ENCODE data around the gene LMNA. TPM values are rescaled to one million over a fixed set of nuclear protein-coding genes. Genes with fewer than 3 reads are reported as not detected.
"Not testable (repeated sequence)": the region's sequence is repeated elsewhere in the genome, so short reads cannot be mapped to it uniquely, and the experiment has no call there.

Gene LMNA
- total RNA-seq, 1 donor from 2014 or later: 236 TPM

GRCh38 chr1:156167536-156167935, 53.0 kb downstream of the LMNA start:
- no peak overlapping the region for H3K4me3 ChIP-seq
- intact Hi-C loops (cut with micrococcal nuclease): no loop called here

GRCh38 chr1:156172696-156173470, 58.4 kb downstream of the LMNA start:
- no peak for TF ChIP-seq CTCF (IDR thresholded peaks at IDR 0.05; ENCODE audit: borderline replicate concordance)
- DNase-seq: no peak
- intact Hi-C loops (cut with micrococcal nuclease): no loop called here
- Histone ChIP-seq H3K4me1 (no peaks in the 10 kb centered on the region), H3K4me3 (no peak overlapping the region), H3K27ac (replicated peaks) (no peak overlapping the region), H3K9me3 (replicated peaks) (no peaks in the 10 kb centered on the region), H3K36me3 (no peaks in the 10 kb centered on the region), H3K27me3 (ENCODE audit: low read depth) (no peaks in the 10 kb centered on the region)

More at GRCh38 chr1:156167536-156167935, 53.0 kb downstream of the LMNA start:
- no peaks in the 10 kb centered on the region for H3K36me3 ChIP-seq
- H3K27ac ChIP-seq (replicated peaks): no peak overlapping the region
- H3K27me3 ChIP-seq (ENCODE audit: low read depth): no peaks in the 10 kb centered on the region
- no peaks in the 10 kb centered on the region for H3K9me3 ChIP-seq (replicated peaks)
- no peak for DNase-seq
- H3K4me1 ChIP-seq: peaks cover 8% of the 10 kb centered on the region
- no peak for TF ChIP-seq CTCF (IDR thresholded peaks at IDR 0.05; ENCODE audit: borderline replicate concordance)

GRCh38 chr1:156176610-156177210, 62.2 kb downstream of the LMNA start:
- peaks cover 7% of the 10 kb centered on the region for H3K27me3 ChIP-seq (ENCODE audit: low read depth)
- TF ChIP-seq CTCF (IDR thresholded peaks at IDR 0.05; ENCODE audit: borderline replicate concordance): no peak
- no peaks in the 10 kb centered on the region for H3K36me3 ChIP-seq
- H3K9me3 ChIP-seq (replicated peaks): no peaks in the 10 kb centered on the region
- no peak overlapping the region for H3K4me3 ChIP-seq
- intact Hi-C loops (cut with micrococcal nuclease): no loop called here
- no peak overlapping the region for H3K27ac ChIP-seq (replicated peaks)
- no peak for DNase-seq
- no peaks in the 10 kb centered on the region for H3K4me1 ChIP-seq

GRCh38 chr1:156177919-156178654, 63.6 kb downstream of the LMNA start:
- Histone ChIP-seq H3K27me3 (ENCODE audit: low read depth) (peaks cover 16% of the 10 kb centered on the region), H3K27ac (replicated peaks) (no peak overlapping the region), H3K9me3 (replicated peaks) (no peaks in the 10 kb centered on the region), H3K4me1 (no peaks in the 10 kb centered on the region), H3K36me3 (no peaks in the 10 kb centered on the region), H3K4me3 (no peak overlapping the region)
- no peak for TF ChIP-seq CTCF (IDR thresholded peaks at IDR 0.05; ENCODE audit: borderline replicate concordance)
- no peak for DNase-seq
- intact Hi-C loops (cut with micrococcal nuclease): no loop called here

- intact Hi-C loops (cut with micrococcal nuclease): no loop called here
- TF ChIP-seq CTCF (IDR thresholded peaks at IDR 0.05; ENCODE audit: borderline replicate concordance): no peak
- H3K4me3 ChIP-seq: no peak overlapping the region
- H3K27ac ChIP-seq (replicated peaks): no peak overlapping the region
- no peak for DNase-seq
- H3K27me3 ChIP-seq (ENCODE audit: low read depth): peaks cover 18% of the 10 kb centered on the region
- no peaks in the 10 kb centered on the region for H3K4me1 ChIP-seq
- H3K36me3 ChIP-seq: no peaks in the 10 kb centered on the region
- no peaks in the 10 kb centered on the region for H3K9me3 ChIP-seq (replicated peaks)
These were observed 66.0 kb downstream of the LMNA start for GRCh38 chr1:156180471-156180870.

- H3K4me1 ChIP-seq; H3K36me3 ChIP-seq; H3K9me3 ChIP-seq (replicated peaks); DNase-seq; intact Hi-C loops (cut with micrococcal nuclease); H3K4me3 ChIP-seq; H3K27ac ChIP-seq (replicated peaks): not testable (repeated sequence)
- H3K27me3 ChIP-seq (ENCODE audit: low read depth): peaks cover 18% of the 10 kb centered on the region
These were observed 66.9 kb downstream of the LMNA start for GRCh38 chr1:156181391-156181924.

- H3K4me3 ChIP-seq; H3K36me3 ChIP-seq; DNase-seq; intact Hi-C loops (cut with micrococcal nuclease); H3K27ac ChIP-seq (replicated peaks); H3K4me1 ChIP-seq: not testable (repeated sequence)
- Histone ChIP-seq H3K9me3 (replicated peaks) (peaks cover 12% of the 10 kb centered on the region), H3K27me3 (ENCODE audit: low read depth) (peaks cover 18% of the 10 kb centered on the region)
These were observed 67.7 kb downstream of the LMNA start for GRCh38 chr1:156182010-156182779.
